ENCODE measurements around the gene PDIA2.
A peak's percentile ranks its signal among the peaks of the same experiment; 100 is the strongest.
"Not testable (repeated sequence)": the region's sequence is repeated elsewhere in the genome, so short reads cannot be mapped to it uniquely, and the experiment has no call there.

Gene PDIA2, protein sequence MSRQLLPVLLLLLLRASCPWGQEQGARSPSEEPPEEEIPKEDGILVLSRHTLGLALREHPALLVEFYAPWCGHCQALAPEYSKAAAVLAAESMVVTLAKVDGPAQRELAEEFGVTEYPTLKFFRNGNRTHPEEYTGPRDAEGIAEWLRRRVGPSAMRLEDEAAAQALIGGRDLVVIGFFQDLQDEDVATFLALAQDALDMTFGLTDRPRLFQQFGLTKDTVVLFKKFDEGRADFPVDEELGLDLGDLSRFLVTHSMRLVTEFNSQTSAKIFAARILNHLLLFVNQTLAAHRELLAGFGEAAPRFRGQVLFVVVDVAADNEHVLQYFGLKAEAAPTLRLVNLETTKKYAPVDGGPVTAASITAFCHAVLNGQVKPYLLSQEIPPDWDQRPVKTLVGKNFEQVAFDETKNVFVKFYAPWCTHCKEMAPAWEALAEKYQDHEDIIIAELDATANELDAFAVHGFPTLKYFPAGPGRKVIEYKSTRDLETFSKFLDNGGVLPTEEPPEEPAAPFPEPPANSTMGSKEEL

DNA sequence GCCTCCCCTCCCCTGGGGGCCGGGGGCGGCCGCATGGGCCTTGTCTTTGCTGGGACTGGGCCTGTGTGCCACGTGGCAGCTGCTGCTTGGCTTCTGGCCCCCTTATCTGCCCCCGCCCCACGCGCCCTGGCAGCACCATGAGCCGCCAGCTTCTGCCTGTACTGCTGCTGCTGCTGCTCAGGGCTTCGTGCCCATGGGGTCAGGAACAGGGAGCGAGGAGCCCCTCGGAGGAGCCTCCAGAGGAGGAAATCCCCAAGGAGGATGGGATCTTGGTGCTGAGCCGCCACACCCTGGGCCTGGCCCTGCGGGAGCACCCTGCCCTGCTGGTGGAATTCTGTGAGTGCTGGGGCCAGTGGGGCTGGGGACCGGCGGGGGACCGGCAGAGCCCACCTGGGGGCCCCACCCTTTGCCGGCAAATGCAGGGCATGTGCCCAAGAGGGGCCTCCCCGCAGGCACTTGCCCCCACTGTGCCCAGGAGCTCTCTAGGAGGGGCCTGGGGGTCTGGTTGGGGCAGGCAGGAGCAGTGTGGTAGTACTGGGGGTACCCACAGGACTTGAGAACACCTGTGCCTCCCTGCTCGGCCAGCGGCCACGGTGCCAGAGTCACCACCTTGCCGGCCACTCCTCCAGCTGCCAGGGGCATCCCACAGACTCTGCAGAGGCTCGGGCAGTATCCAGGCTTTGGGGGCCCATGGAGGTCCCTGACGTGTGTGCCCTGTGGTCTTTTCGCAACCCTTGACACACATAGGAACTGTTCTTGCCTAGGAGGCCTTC lies at the start of gene PDIA2:
TSS of gene PDIA2 (plus strand) at position 132 of the 773 bp plus-strand sequence. CDS start at position 138, 6 bp downstream.
- DNase-seq, result no peak

DNA sequence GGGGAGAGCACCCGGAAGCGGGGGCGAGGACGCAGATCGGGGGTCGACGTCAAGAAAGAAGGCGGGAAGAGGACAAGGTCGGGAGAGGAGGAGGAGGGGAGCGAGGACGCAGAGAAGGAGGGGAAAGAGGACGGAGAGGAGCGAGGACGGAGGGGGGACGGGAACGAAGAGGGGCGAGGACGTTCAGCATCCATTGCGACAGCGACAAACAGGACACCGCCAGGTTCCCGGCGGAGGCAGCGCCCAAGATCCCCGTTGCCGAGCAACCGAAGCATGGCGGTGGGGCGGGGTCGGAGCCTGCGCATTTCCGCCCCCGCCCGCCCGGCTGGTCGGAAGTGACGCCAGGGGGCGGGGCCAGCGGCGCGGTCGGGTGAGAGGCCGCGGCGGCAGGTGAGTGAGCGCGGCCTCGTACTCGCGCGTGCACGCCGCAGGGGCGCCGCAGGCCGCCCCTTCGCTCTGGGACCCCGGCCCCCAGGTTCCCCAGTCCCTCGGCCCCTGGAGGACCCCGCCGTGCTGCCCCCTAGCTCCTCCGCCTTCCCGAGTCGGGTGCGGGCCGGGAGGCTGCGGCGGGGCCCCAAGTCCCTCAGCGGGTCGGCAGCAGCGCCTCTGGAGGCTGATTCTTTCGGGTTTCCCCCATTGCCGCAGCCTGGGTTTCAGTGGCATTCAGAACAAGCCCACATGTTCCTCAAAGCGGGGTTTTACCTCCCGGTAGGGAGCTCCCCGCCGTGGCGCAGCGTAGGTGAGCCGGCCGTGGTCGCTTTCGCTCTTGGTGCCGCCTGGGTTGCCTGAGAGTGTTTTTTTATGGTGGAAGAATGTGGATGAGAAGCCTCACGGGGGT lies 48.3 kb upstream of the PDIA2 start, which contains the start of gene FAM234A:
TSS of gene FAM234A (plus strand) at position 354 of the 838 bp plus-strand sequence. CDS start 19,593 bp downstream, outside the sequence.
- peak; percentile 84 for DNase-seq

DNA sequence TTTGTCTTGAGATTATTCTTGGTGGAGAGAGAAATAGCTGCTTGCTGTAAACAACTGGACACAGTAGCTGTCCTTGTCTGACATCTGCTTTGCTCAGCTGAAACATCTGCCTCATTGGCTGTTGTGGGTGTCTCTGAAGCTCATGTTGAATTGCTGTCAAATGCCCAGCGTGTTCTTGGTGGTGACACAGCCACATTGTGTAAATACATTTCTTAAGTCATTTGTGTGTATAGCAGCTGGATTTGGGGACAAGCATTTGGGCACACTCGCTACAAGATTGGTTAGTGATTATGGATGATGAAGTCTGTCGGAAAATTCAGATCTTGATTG lies 43.1 kb upstream of the PDIA2 start:
- no peak for DNase-seq

DNA sequence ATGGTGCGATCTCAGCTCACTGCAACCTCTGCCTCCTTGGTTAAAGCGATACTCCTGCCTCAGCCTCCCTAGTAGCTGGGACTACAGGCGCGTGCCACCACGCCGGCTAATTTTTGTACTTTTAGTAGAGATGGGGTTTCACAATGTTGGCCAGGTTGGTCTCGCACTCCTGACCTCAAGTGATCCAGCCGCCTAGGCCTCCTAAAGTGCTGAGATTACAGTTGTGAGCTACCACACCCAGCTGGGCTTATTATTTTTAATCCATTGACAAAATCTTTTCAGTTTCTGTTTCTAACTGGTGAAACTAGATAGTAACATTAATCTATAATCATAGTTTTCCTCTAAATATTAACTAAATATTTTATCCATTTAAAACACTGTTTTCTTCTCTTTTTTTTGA lies 42.4 kb upstream of the PDIA2 start:
- no peak for DNase-seq

DNA sequence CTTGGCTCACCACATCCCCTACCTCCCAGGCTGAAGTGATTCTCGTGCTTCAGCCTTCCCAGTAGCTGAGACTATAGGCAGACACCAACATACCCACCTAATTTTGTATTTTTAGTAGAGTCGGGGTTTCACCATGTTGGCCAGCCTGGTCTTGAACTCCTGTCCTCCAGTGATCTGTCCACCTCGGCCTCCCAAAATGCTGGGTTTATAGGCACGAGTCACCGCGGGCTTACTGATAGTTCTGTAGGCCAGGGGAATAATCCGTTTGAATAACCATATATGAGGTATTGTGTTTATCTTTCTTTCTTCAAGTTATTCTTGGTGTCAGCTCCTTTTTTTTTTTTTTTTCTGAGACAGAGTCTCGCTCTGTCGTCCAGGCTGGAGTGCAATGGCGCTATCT lies 40.7 kb upstream of the PDIA2 start:
- no peak for DNase-seq

DNA sequence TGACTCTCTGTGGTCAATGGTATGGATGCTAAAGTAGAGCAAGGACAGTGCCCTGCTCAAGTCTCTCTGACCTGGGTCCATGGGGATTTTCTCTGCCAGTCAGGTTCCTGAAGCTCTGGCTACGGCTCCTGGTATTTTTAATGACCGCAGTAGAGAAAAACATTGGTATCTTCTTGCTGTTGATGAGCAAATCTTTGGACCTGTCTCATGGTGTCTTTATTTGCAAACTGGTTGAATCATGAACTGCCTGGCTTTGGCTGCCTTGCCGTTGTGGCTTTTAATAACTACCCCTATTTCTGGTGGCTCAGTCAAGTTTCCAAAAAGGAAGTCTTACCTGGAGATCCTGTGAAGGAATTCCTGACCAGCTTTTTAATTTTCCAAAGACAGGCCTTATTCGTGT lies 39.6 kb upstream of the PDIA2 start:
- DNase-seq, result no peak

DNA sequence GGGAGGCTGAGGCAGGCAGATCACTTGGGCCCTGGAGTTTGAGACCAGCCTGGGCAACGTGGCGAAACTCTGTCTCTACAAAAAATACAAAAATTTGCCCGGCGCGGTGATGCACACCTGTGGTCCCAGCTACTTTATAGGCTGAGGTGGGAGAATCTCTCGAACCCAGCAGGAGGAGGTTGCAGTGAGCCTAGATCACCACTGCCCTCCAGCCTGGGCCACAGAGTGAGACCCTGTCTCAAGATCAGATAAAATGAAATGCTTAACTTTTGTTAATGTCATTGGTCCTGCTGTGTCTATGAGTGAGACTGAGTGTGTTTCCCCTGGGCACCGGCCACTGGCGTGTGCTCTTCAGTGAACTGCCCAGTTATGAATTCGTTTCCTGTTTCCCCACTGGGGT lies 37.9 kb upstream of the PDIA2 start:
- DNase-seq, result no peak

DNA sequence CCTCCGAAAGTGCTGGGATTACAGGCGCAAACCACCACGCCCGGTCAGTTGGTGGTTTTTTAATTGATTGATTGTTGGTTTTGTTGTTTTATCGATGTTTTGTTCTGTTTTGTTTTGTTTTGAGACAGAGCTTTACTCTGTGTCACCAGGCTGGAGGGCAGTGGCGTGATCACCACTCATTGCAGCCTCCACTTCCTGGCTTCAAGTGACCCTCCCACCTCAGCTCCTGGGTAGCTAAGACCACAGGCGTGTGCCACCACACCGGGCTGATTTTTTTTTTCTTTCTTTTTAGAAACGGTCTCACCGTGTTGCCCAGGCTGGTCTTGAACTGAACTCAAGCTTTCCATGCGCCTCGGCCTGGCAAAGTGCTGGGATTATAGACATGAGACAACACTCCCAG lies 35.9 kb upstream of the PDIA2 start:
- no peak for DNase-seq

DNA sequence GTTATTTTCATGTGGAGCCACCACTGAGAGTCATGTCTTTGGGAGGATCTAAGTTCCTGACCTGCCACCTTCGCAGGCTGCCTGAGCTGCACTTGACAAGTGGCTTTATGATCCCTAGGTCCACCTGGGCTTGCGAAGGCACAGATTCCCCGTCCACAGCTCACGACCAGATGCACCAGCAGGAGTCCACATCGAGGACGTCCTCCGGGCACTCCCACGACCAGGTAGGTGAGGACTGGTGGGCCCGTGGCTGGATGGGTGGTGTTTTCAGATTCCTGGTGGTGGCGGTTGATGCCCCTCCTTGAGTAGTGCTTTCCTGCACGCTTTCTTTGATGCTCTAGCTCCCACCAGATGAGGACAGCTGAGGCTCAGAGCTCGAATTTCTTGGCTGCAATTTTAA lies 33.5 kb upstream of the PDIA2 start:
- DNase-seq, result no peak

DNA sequence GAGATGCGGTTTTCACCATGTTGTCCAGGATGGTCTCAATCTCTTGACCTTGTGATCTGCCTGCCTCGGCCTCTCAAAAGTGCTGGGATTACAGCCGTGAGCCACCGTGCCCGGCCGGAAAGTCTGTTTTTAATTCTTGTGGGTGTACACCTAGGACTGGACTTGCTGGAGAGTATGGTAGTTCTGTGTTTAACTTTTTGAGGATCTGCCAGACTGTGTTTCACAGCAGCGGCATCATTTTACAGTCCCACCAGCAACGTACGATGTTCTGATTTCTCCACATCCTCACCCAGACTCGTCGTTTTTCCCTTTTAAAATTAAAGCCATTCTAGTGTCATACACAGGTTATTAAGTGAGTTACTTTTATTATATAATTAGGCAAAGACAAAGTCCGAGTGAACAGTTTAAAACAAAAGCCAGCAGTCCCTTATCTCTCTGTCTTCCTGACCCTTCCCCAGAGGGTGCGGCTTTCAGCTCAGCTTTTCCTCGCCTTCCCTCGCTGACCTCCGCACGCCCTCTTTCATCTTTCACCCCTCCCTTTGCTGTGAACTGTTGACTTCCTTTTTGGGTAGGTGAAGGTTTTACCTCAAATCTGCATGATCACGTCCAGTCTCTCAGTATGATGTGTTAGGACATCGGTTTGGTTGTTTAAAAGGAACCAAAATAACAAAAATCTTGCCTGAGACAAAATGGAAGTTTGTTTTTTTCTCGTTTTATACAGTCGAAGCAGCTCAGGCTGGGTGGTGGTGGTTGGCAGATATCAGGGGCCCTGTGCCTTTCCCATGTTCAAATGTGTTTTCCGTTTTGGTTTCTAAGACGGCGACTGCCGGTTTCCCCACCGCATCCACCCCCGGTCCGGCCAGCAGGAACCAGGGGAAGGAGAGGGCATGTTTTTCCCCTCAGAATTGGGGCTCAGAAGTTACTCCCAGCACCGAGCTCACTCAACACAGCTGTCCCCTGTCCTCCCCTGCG lies 30.3 kb upstream of the PDIA2 start:
- DNase-seq, result no peak

DNA sequence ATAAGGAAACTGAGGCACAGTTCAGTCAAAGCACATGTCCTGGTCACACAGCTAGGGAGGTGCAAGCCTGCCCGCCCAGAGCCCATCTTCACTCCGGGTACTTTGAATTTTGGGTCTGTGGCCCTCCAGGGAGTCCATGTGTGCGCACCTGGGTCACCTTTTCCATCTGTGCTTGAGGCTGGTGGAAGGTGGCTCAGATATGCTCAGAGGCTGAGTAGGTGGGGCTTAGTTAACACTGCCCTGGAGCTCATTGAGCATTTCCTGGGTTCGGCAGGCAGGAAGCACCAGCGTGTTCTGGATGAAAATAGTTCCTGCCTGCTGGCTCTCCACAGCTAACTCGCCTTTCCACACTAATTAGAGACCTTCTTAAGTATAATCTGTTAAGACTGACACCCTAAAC lies 29.1 kb upstream of the PDIA2 start:
- no peak for DNase-seq

DNA sequence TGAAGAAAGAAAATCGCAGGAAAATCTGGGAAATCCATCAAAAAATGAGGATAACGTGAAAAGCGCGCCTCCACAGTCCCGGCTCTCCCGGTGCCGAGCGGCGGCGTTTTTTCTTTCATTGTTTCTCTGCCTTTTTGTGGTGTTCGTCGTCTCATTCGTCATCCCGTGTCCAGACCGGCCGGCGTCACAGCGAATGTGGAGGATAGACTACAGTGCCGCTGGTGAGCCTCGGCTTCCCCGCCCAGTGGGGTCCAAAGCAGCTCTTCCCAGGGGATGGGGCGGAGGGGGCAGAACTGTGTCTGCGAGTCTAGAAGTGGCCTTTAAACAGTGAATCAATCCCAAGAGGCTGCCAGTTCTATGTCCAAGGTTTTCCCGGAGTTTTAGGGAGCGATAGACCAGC lies 28.5 kb upstream of the PDIA2 start:
- DNase-seq, result no peak

DNA sequence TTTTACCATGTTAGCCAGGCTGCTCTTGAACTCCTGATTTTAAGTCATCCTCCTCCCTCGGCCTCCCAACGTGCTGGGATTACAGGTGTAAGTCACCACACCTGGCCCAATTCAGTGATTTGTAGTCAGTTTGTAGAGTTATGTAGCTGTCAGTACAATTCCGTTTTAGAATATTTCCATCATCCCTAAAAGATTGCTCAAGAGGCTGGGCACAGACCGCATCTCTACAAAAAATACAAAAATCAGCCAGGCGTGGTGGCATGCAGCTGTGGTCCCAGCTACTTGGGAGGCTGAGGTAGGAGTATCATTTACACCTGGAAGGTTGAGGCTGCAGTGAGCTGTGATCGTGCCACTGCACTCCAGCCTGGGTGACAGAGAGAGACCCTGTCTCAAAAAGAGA lies 27.8 kb upstream of the PDIA2 start:
- DNase-seq, result no peak

DNA sequence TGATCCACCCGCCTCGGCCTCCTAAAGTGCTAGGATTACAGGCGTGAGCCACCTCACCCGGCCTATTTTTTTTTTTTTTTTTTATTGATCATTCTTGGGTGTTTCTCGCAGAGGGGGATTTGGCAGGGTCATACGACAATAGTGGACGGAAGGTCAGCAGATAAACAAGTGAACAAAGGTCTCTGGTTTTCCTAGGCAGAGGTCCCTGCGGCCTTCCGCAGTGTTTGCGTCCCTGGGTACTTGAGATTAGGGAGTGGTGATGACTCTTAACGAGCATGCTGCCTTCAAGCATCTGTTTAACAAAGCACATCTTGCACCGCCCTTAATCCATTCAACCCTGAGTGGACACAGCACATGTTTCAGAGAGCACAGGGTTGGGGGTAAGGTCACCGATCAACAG lies 24.9 kb upstream of the PDIA2 start:
- DNase-seq, result not testable (repeated sequence)

DNA sequence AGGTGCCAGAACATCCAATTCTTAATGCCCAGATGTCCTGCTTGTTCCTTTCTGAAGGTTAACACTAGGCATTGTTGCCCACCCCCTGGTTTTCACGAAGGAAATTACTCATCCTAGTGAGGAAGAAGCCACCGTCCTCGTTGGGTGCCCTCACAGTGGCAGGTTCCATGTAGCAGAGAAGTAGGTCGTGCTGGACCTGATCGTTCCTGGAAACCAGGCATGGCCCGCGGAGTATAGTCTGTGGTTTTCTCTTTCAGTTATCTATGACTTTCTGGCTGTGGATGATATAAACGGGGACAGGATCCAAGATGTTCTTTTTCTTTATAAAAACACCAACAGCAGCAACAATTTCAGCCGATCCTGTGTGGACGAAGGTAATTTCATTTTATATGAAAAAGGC lies 23.7 kb upstream of the PDIA2 start:
- DNase-seq, result no peak

DNA sequence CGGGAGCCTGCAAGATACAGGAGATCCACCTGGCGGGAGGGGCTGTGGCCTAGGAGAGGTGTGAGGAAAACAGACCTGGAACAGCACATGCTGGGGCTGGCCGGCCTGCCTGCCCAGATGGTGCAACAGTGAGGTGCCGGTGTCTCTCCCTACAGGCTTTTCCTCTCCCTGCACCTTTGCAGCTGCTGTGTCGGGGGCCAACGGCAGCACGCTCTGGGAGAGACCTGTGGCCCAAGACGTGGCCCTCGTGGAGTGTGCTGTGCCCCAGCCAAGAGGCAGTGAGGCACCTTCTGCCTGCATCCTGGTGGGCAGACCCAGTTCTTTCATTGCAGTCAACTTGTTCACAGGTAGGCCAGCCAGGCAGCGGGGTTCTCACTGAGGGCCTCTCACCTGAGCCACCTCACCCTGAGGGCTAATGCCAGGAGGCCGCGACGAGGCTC lies 23.1 kb upstream of the PDIA2 start:
- DNase-seq, result no peak

DNA sequence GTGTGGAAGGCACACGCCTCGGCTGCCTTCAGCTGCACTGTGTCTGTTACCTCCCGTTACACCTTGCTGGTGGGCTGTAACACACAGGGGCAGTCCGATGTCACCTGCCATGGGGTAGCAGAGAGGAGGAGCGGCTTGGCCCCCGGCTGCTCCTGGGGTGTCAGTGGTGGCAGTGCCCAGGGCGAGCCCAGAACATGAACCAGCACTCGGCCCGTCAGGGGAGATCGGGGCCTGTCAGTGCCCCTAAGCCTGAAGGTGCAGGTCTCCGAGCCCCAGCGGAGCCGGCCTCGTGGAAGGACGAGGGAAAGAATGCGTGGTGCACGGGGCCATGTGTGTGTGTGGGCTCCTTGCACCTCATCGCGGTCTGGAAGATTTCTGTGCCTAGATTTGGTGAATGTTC lies 22.6 kb upstream of the PDIA2 start:
- DNase-seq, result no peak

DNA sequence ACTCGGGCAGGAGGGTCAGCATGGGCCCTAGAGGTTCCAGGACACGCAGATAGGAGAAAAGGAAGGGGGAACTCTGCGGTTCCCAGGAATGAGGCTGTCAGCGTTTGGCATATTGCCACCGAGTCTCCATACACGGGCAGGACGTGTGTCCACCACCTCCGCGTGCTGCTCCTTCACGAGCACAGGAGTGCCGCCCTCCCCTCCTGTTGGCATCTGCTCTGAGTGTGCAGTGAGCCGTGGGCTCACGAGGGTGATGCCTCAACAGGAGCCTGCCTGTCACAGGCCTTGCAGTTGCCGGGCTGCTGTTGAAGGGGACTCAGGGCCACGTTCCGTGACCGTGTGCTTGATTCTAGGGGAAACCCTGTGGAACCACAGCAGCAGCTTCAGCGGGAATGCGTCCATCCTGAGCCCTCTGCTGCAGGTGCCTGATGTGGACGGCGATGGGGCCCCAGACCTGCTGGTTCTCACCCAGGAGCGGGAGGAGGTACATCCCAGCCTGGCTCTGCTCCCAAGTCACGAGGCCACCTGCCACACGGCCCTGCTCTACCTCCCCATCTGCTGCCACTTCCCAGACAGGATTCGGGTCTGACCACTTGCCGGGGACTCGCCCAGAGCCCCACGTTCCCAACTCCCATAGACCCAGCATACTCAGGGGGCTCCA lies 21.8 kb upstream of the PDIA2 start:
- no peak for DNase-seq

DNA sequence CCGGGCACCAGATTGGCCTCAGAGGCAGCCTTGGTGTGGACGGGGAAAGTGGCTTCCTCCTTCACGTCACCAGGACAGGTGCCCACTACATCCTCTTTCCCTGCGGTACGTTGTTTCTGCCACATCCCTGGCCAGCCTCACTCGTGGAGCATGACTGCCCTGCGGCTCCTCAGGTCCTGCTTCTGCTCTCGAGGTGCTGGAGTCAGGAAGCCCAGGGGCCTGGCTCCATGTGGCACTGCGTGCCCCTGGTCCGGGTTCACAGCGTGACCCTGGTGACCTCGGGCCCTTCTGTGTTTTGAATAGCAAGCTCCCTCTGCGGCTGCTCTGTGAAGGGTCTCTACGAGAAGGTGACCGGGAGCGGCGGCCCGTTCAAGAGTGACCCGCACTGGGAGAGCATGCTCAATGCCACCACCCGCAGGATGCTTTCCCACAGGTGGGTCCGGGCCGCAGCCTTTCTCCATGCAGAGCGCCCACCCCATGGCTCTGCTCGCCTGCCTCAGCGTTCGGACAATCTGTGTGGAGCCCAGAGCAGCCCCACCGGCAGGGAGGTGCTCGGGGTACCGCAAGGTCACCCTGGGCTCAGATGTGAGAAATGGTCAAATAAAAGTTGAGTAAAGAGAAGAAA lies 20.7 kb upstream of the PDIA2 start:
- DNase-seq, result no peak

DNA sequence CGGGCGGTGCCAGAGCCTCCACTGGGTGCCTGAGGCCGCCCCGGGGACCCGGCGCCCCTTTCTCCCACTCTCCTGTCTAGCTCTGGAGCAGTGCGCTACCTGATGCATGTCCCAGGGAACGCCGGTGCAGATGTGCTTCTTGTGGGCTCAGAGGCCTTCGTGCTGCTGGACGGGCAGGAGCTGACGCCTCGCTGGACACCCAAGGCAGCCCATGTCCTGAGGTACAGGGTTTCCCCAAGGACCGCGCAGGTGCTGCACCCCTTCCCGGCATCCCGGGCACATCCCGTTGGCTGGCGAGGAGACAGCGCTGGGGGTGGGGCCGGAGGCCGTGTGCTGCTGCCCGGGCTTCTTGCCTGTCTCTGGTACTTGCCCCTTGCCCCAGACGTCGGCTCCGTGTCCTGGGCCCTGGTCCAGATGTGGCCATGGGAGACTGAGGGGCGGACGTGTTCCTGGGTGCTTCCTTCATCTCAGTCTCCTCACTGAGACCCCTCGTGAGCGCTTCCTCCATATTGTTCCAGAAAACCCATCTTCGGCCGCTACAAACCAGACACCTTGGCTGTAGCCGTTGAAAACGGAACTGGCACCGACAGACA lies 19.7 kb upstream of the PDIA2 start:
- DNase-seq, result no peak
